Fibroblast of the conjunctiva (primary cell): ENCODE data around the gene BCL6.
A peak's percentile ranks its signal among the peaks of the same experiment; 100 is the strongest.

Source experiments
- DNase-seq: peaks from one replicate; pipeline ENCODE4 v3.0.0-alpha.2; 2010; ENCODE audit warnings: low read depth

Gene BCL6

GRCh38 chr3:187762792-187763191, 17.5 kb upstream of the BCL6 start:
- no peak for DNase-seq

- no peak for DNase-seq
Observed at GRCh38 chr3:187759601-187760000, 14.3 kb upstream of the BCL6 start.

GRCh38 chr3:187758318-187758955, 13.2 kb upstream of the BCL6 start:
- DNase-seq, result no peak

- no peak for DNase-seq
Observed at GRCh38 chr3:187753516-187753915, 8.2 kb upstream of the BCL6 start.

GRCh38 chr3:187750513-187751123, 5.3 kb upstream of the BCL6 start:
- DNase-seq, result no peak

GRCh38 chr3:187750006-187750512, 4.8 kb upstream of the BCL6 start:
- DNase-seq, result no peak

- no peak for DNase-seq
Observed at GRCh38 chr3:187748050-187748481, 2.8 kb upstream of the BCL6 start.

GRCh38 chr3:187747506-187747905, 2.2 kb upstream of the BCL6 start:
- no peak for DNase-seq

GRCh38 chr3:187746442-187747281, 1.4 kb upstream of the BCL6 start:
- no peak for DNase-seq

GRCh38 chr3:187746059-187746441, 782 bp upstream of the BCL6 start:
- no peak for DNase-seq

- DNase-seq, result no peak
Observed at GRCh38 chr3:187744169-187745151, 808 bp downstream of the BCL6 start.

- no peak for DNase-seq
Observed at GRCh38 chr3:187743195-187744141, 1.8 kb downstream of the BCL6 start.

- no peak for DNase-seq
Observed at GRCh38 chr3:187742351-187743171, 2.7 kb downstream of the BCL6 start.

- DNase-seq, result peak; percentile 78
Observed at GRCh38 chr3:187741403-187742350, 3.6 kb downstream of the BCL6 start.

GRCh38 chr3:187740421-187741399, 4.6 kb downstream of the BCL6 start:
- peak; percentile 74 for DNase-seq

GRCh38 chr3:187739561-187740332, 5.5 kb downstream of the BCL6 start:
- peak; percentile 86 for DNase-seq
